Activated B cell treated with CpG ODN at 0.5 μM for 24 hours (primary cell): ENCODE measurements around the gene CBLB. TPM values are rescaled to one million over a fixed set of nuclear protein-coding genes. Genes with fewer than 3 reads are reported as not detected.
A peak's percentile ranks its signal among the peaks of the same experiment; 100 is the strongest.

ENCODE experiments used
- ATAC-seq: fragments of 200-7000 bp; cut with Tn5 transposase; one replicate; pipeline ENCODE4 v1.10.0; 2021; ENCODE audit warnings: low read depth, mild to moderate bottlenecking, moderate library complexity
- CTCF ChIA-PET: fragments of 350-600 bp; sonication (Branson Sonifier 250); formaldehyde crosslinking; loops from one replicate; lab custom pipeline; 2021; ENCODE audit warnings: antibody characterized with exemption; lab: Charles Lee
- POLR2A ChIA-PET: fragments of 350-600 bp; sonication (Branson Sonifier 250); formaldehyde crosslinking; loops from one replicate; lab custom pipeline; 2021; ENCODE audit warnings: antibody characterized with exemption; lab: Charles Lee
- DNase-seq: peaks from one replicate; pipeline ENCODE4 v3.0.0; 2022
- H3K27ac Mint-ChIP-seq: one replicate; pipeline ENCODE4 v1.8.0; 2020; ENCODE audit warnings: mixed read lengths
- H3K27me3 Mint-ChIP-seq: one replicate; pipeline ENCODE4 v1.8.0; 2021; ENCODE audit warnings: mixed read lengths
- H3K36me3 Mint-ChIP-seq: one replicate; pipeline ENCODE4 v1.8.0; 2021; ENCODE audit warnings: low read depth, mixed read lengths
- H3K4me1 Mint-ChIP-seq: one replicate; pipeline ENCODE4 v1.8.0; 2021; ENCODE audit warnings: mixed read lengths
- H3K4me3 Mint-ChIP-seq: one replicate; pipeline ENCODE4 v1.8.0; 2020; ENCODE audit warnings: mild to moderate bottlenecking, mixed read lengths
- H3K9me3 Mint-ChIP-seq: one replicate; pipeline ENCODE4 v1.8.0; 2020; ENCODE audit warnings: mixed read lengths
- intact Hi-C: fragments of 100-400 bp; cut with micrococcal nuclease; formaldehyde crosslinking; loops from one replicate; pipeline ENCODE4 v1.15.1; 2024
- total RNA-seq: library from RNA; stranded (reverse); gene quantifications from 2 replicates; pipeline ENCODE4 v1.2.3, GENCODE V29; 2022
- TF ChIP-seq, protein P1 (sequence below): fragments of 200-600 bp; IDR thresholded peaks from one replicate; pipeline ENCODE4 v1.8.0; 2022; ENCODE audit warnings: antibody characterized with exemption, mild to moderate bottlenecking

CBLB gene
- total RNA-seq, 1 donor from 2014 or later = 78.1 TPM

DNA sequence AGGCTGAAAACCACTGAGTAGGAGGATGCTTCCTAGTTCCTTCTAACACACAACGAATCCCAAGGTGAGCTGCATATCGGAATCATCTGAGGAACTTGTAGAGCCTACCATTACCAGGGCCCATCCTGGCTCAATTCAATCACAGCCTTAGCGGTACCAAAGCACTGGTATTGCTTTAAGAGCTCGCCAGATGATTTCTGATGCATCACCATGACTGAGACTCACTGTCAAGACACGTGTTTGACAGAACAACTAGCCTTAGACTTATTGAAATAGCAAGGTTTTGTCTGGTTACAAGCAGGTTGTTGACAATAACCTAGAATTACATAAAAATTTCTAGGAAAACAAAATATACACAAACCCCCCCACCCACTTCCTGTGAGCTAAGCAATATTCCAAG is 68.5 kb downstream of the CBLB start:
- Mint-ChIP-seq H3K9me3 (peaks cover 6% of the 10 kb centered on the region), H3K27ac (peak overlapping the region; percentile 83), H3K4me3 (no peak overlapping the region), H3K4me1 (peaks cover 78% of the 10 kb centered on the region), H3K36me3 (peaks cover 4% of the 10 kb centered on the region), H3K27me3 (no peaks in the 10 kb centered on the region)
- no peak for ATAC-seq
- TF ChIP-seq, protein P1, sequence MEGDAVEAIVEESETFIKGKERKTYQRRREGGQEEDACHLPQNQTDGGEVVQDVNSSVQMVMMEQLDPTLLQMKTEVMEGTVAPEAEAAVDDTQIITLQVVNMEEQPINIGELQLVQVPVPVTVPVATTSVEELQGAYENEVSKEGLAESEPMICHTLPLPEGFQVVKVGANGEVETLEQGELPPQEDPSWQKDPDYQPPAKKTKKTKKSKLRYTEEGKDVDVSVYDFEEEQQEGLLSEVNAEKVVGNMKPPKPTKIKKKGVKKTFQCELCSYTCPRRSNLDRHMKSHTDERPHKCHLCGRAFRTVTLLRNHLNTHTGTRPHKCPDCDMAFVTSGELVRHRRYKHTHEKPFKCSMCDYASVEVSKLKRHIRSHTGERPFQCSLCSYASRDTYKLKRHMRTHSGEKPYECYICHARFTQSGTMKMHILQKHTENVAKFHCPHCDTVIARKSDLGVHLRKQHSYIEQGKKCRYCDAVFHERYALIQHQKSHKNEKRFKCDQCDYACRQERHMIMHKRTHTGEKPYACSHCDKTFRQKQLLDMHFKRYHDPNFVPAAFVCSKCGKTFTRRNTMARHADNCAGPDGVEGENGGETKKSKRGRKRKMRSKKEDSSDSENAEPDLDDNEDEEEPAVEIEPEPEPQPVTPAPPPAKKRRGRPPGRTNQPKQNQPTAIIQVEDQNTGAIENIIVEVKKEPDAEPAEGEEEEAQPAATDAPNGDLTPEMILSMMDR = no peak
- no peak for DNase-seq
- ChIA-PET CTCF (no interaction called here), POLR2A (interaction anchor here (0.6 to 3.9 kb wide), 4 partner anchors 28 to 154 kb away, joined by 3 to 22 read pairs (median 4); no protein-coding TSS in a partner anchor)
- intact Hi-C loops = loop anchor here (2.0 kb wide), 1 partner anchor 16 kb away; no protein-coding TSS in a partner anchor

DNA sequence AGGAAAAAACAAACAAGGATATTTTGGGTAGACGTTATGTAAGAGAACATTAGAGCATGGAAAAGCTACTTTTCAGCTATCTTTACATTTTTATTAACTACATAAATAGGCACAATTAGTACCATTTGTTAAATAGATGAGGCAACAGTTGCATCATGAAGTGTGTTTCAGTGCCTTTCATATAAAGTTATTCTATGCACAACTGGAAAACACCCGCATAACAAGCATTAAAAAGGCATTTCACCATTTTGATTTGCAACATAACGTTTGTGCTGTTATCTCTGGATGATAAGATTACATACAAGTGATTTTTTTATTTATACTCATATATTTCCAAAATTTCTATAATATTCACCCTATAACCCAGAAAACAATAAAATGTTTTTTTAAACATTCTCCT is 69.5 kb downstream of the CBLB start:
- CTCF ChIA-PET = interaction anchor here (0.6 kb wide), 1 partner anchor 145 kb away, joined by 3 read pairs; no protein-coding TSS in a partner anchor
- POLR2A ChIA-PET = interaction anchor here (0.6 to 3.9 kb wide), 4 partner anchors 28 to 69 kb away, joined by 3 to 22 read pairs (median 8); partner anchors contain the start of gene CBLB
- ATAC-seq (no peak), DNase-seq (no peak)
- Mint-ChIP-seq H3K27me3 (no peaks in the 10 kb centered on the region), H3K4me3 (no peak overlapping the region), H3K36me3 (no peaks in the 10 kb centered on the region), H3K27ac (peak overlapping the region; percentile 81), H3K4me1 (peaks cover 73% of the 10 kb centered on the region), H3K9me3 (peaks cover 3% of the 10 kb centered on the region)
- intact Hi-C loops = loop anchor here (2.0 kb wide), 1 partner anchor 24 kb away; no protein-coding TSS in a partner anchor
- TF ChIP-seq, protein P1 = no peak

DNA sequence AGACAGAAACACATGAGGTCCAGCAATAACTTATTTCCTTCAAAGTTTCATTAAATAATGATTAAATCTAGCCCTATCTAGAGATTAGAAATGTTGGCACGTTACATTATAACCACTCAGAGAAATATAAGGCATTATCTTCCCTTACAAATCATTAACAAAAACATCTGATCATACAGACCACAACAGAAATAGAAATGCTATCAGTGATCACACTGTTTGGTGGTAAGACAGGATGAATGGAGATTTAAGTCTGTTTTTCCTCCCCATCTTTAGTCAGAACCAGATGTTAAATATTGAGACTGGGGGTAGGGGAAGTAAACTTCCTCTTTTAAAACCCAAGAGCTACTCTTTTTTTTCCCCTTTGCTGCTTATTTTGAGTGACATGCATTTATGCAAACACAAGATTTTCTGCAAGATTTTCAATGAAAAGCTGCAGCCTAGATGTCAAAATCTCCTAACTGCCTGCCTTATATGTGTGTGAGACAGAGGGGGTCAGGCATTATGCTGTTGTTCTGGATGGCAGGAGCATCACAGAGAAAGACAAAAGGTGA is 70.4 kb downstream of the CBLB start:
- CTCF ChIA-PET = interaction anchor here (1.0 kb wide), 1 partner anchor 38 kb away, joined by 5 read pairs; no protein-coding TSS in a partner anchor
- Mint-ChIP-seq H3K27ac (peak overlapping the region; percentile 81), H3K4me3 (peak overlapping the region; percentile 55), H3K9me3 (peaks cover 3% of the 10 kb centered on the region), H3K4me1 (peaks cover 73% of the 10 kb centered on the region), H3K36me3 (no peaks in the 10 kb centered on the region), H3K27me3 (no peaks in the 10 kb centered on the region)
- POLR2A ChIA-PET = interaction anchor here (0.6 to 3.9 kb wide), 9 partner anchors 10 to 141 kb away, joined by 3 to 22 read pairs (median 4); partner anchors contain the start of gene CBLB
- DNase-seq = no peak
- TF ChIP-seq, protein P1 = no peak
- peak; percentile 77 for ATAC-seq
- intact Hi-C loops = loop anchor here (1.0 to 2.0 kb wide), 8 partner anchors 8 to 75 kb away; partner anchors contain the start of gene CBLB

DNA sequence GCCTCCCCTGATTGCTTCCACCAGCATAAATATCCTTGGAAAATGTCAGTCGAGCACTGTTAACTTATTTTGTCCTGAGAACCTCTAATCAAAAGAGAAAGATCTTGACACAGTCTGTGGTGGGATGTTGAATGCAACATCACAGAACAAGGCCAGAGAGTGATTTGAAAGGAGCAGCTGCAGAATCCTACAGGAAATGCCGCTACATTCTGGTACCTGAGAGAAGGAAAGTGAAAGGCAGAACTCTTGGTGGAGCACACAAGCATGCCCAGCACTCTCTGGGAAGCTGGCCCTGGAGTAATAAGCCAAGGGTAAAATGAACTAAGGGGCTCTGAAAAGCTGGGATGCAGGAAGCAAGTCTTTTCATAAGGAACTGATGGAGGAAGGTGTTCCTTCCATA is 75.8 kb downstream of the CBLB start:
- intact Hi-C loops = no loop called here
- H3K9me3 Mint-ChIP-seq = peaks cover 3% of the 10 kb centered on the region
- no peaks in the 10 kb centered on the region for H3K27me3 Mint-ChIP-seq
- no peak overlapping the region for H3K4me3 Mint-ChIP-seq
- peaks cover 11% of the 10 kb centered on the region for H3K36me3 Mint-ChIP-seq
- no peak for ATAC-seq
- H3K27ac Mint-ChIP-seq = no peak overlapping the region
- CTCF ChIA-PET = no interaction called here
- H3K4me1 Mint-ChIP-seq = peaks cover 49% of the 10 kb centered on the region
- no peak for DNase-seq
- TF ChIP-seq, protein P1 = no peak
- POLR2A ChIA-PET = interaction anchor here (0.5 kb wide), 1 partner anchor 18 kb away, joined by 5 read pairs; no protein-coding TSS in a partner anchor
